IMR-90 (cell line): ENCODE measurements around the gene AKIRIN1. TPM values are rescaled to one million over a fixed set of nuclear protein-coding genes. Genes with fewer than 3 reads are reported as not detected.
A peak's percentile ranks its signal among the peaks of the same experiment; 100 is the strongest.

Source experiments
- ATAC-seq: fragments of 200-7000 bp; cut with Tn5 transposase; 2 replicates; pipeline ENCODE4 v1.9.1; 2020; ENCODE audit warnings: low read depth, mild to moderate bottlenecking, moderate library complexity
- BruUV-seq: library from RNA; stranded (reverse); fragments of 400-500 nt; replicated peaks from 2 replicates; lab custom pipeline; 2021; lab: Mats Ljungman, UMichigan
- CTCF ChIA-PET: fragments of 300-600 bp; formaldehyde crosslinking; extraction: SDS; loops from one replicate; lab custom pipeline; 2021; ENCODE audit warnings: antibody characterized with exemption; lab: Yijun Ruan, JAX
- POLR2A ChIA-PET: fragments of 300-600 bp; sonication (Branson Sonifier 250); formaldehyde crosslinking; loops from one replicate; lab custom pipeline; 2022; ENCODE audit warnings: antibody characterized with exemption; ENCODE audit not compliant: unreplicated experiment; lab: Charles Lee
- DNase-seq: peaks from one replicate; pipeline ENCODE4 v3.0.0; 2013
- H2AFZ ChIP-seq: replicated peaks from 2 replicates; pipeline ENCODE3; 2013; ENCODE audit warnings: low read length, mild to moderate bottlenecking; ENCODE audit not compliant: poor library complexity
- H2AK5ac ChIP-seq: 2 replicates; pipeline ENCODE4 v1.6.1; 2013; ENCODE audit warnings: low read depth, low read length, inconsistent platforms
- H2AK9ac ChIP-seq: replicated peaks from 2 replicates; pipeline ENCODE3; 2013; ENCODE audit warnings: mild to moderate bottlenecking, low read depth, low read length, moderate library complexity; ENCODE audit not compliant: poor library complexity
- H2BK120ac ChIP-seq: 2 replicates; pipeline ENCODE4 v1.6.1; 2013; ENCODE audit warnings: low read depth, low read length, inconsistent platforms
- H2BK15ac ChIP-seq: 3 replicates; pipeline ENCODE4 v1.6.1; 2013; ENCODE audit warnings: low read depth, low read length, inconsistent platforms
- H2BK20ac ChIP-seq: 2 replicates; pipeline ENCODE4 v1.6.1; 2013; ENCODE audit warnings: low read depth, mild to moderate bottlenecking, inconsistent platforms, low read length, moderate library complexity
- H2BK5ac ChIP-seq: 2 replicates; pipeline ENCODE4 v1.6.1; 2013; ENCODE audit warnings: mild to moderate bottlenecking, low read depth, low read length, inconsistent platforms; ENCODE audit not compliant: poor library complexity, severe bottlenecking
- H3K14ac ChIP-seq: replicated peaks from 2 replicates; pipeline ENCODE4 v1.6.1; 2013; ENCODE audit warnings: low read depth, low read length, inconsistent platforms
- H3K18ac ChIP-seq: 2 replicates; pipeline ENCODE4 v1.6.1; 2013; ENCODE audit warnings: low read depth, low read length, control low read depth
- H3K23ac ChIP-seq: 2 replicates; pipeline ENCODE4 v1.6.1; 2013; ENCODE audit warnings: low read depth, low read length, inconsistent platforms
- H3K27ac ChIP-seq: 2 replicates; pipeline ENCODE4 v1.5.1; 2013; ENCODE audit warnings: mild to moderate bottlenecking, control low read depth, low read length; ENCODE audit not compliant: insufficient read depth
- H3K27me3 ChIP-seq: 2 replicates; pipeline ENCODE4 v1.6.1; 2013; ENCODE audit warnings: low read length; ENCODE audit not compliant: control insufficient read depth, insufficient read depth
- H3K36me3 ChIP-seq: 2 replicates; pipeline ENCODE4 v1.6.1; 2013; ENCODE audit warnings: low read length, mixed read lengths; ENCODE audit not compliant: control insufficient read depth, insufficient read depth
- H3K4ac ChIP-seq: 2 replicates; pipeline ENCODE4 v1.6.1; 2013; ENCODE audit warnings: low read depth, low read length, inconsistent platforms
- H3K4me1 ChIP-seq: 2 replicates; pipeline ENCODE4 v1.6.1; 2013; ENCODE audit warnings: low read length, mixed read lengths; ENCODE audit not compliant: control insufficient read depth, insufficient read depth
- H3K4me2 ChIP-seq: 2 replicates; pipeline ENCODE4 v1.6.1; 2013; ENCODE audit warnings: low read depth, mild to moderate bottlenecking, control low read depth, low read length, moderate library complexity
- H3K4me3 ChIP-seq: 2 replicates; pipeline ENCODE4 v1.5.1; 2013; ENCODE audit warnings: low read depth, mild to moderate bottlenecking, control low read depth, low read length, moderate library complexity; ENCODE audit not compliant: insufficient read depth
- H3K56ac ChIP-seq: 2 replicates; pipeline ENCODE4 v1.6.1; 2013; ENCODE audit warnings: low read length, inconsistent platforms; ENCODE audit not compliant: insufficient read depth; ENCODE audit errors: extremely low read depth
- H3K79me1 ChIP-seq, 2 experiments: 2 replicates each; pipeline ENCODE4 v1.6.1; 2013; ENCODE audit warnings: low read length in 2 of 2, inconsistent platforms in 1 of 2, low read depth in 1 of 2
- H3K9ac ChIP-seq: 2 replicates; pipeline ENCODE4 v1.6.1; 2013; ENCODE audit warnings: low read depth, low read length, control low read depth
- H3K9me1 ChIP-seq: 2 replicates; pipeline ENCODE4 v1.6.1; 2013; ENCODE audit warnings: low read length, inconsistent platforms; ENCODE audit not compliant: insufficient read depth
- H3K9me3 ChIP-seq: 2 replicates; pipeline ENCODE4 v1.6.1; 2013; ENCODE audit warnings: low read length; ENCODE audit not compliant: control insufficient read depth, insufficient read depth
- H4K20me1 ChIP-seq: 2 replicates; pipeline ENCODE4 v1.6.1; 2013; ENCODE audit warnings: low read length, inconsistent platforms; ENCODE audit not compliant: insufficient read depth
- H4K5ac ChIP-seq: 2 replicates; pipeline ENCODE4 v1.6.1; 2013; ENCODE audit warnings: mild to moderate bottlenecking, low read depth, low read length, control low read depth
- H4K8ac ChIP-seq, 2 experiments: 2 replicates each; pipeline ENCODE4 v1.6.1; 2013; ENCODE audit warnings: low read depth in 2 of 2, low read length in 2 of 2, control low read depth in 1 of 2, inconsistent platforms in 1 of 2
- H4K91ac ChIP-seq: 2 replicates; pipeline ENCODE4 v1.6.1; 2013; ENCODE audit warnings: low read depth, low read length, inconsistent platforms; ENCODE audit not compliant: insufficient read depth
- BHLHE40 ChIP-seq: fragments of 150-350 bp; IDR thresholded peaks from 2 replicates; pipeline ENCODE4 v1.6.1; 2016; ENCODE audit warnings: mild to moderate bottlenecking, low read depth, low read length
- CEBPB ChIP-seq: IDR thresholded peaks from 2 replicates; pipeline ENCODE4 v1.6.1; 2012; ENCODE audit warnings: low read depth, low read length, improper control_type of control experiment
- MAFK ChIP-seq: IDR thresholded peaks from 2 replicates; pipeline ENCODE4 v1.6.1; 2012; ENCODE audit warnings: low read depth, low read length, improper control_type of control experiment
- MAZ ChIP-seq: IDR thresholded peaks from 2 replicates; pipeline ENCODE4 v1.6.1; 2012; ENCODE audit warnings: low read depth, mild to moderate bottlenecking, low read length, improper control_type of control experiment, moderate library complexity, borderline replicate concordance
- MXI1 ChIP-seq: IDR thresholded peaks from 2 replicates; pipeline ENCODE4 v1.6.1; 2012; ENCODE audit warnings: low read depth, mild to moderate bottlenecking, low read length, moderate library complexity, borderline replicate concordance
- NFE2L2 ChIP-seq: fragments of 150-350 bp; IDR thresholded peaks from 2 replicates; pipeline ENCODE4 v1.6.1; 2016; ENCODE audit warnings: low read depth, mild to moderate bottlenecking, low read length
- POLR2A ChIP-seq: IDR thresholded peaks from 2 replicates; pipeline ENCODE4 v1.6.1; 2012; ENCODE audit warnings: mild to moderate bottlenecking, low read depth, low read length
- RAD21 ChIP-seq: IDR thresholded peaks from 2 replicates; pipeline ENCODE4 v1.6.1; 2012; ENCODE audit warnings: low read length, improper control_type of control experiment
- RCOR1 ChIP-seq: IDR thresholded peaks from 2 replicates; pipeline ENCODE4 v1.6.1; 2012; ENCODE audit warnings: mild to moderate bottlenecking, low read length, improper control_type of control experiment; ENCODE audit not compliant: insufficient replicate concordance
- SMC3 ChIP-seq: fragments of 150-350 bp; IDR thresholded peaks from 2 replicates; pipeline ENCODE4 v1.6.1; 2016; ENCODE audit warnings: low read depth, mild to moderate bottlenecking, antibody characterized with exemption, low read length, moderate library complexity
- WGBS, 2 experiments: methylation state at CpG; one replicate each; pipeline versions ENCODE4 v1.1.5 to v1.1.7; 2013; ENCODE audit warnings: missing lambda C conversion rate in 2 of 2; ENCODE audit not compliant: insufficient read length in 1 of 2; ENCODE audit errors: extremely low coverage in 2 of 2; 5-methylcytosine and 5-hydroxymethylcytosine counted together
- dilution Hi-C: fragments of 300-500 bp; cut with HindIII; formaldehyde crosslinking; loops from one replicate; pipeline ENCODE4 v1.14.3; 2018; ENCODE audit warnings: low sequenced_read_pairs; ENCODE audit not compliant: unreplicated experiment
- in situ Hi-C: fragments of 300-500 bp; cut with MboI; formaldehyde crosslinking; loops from 3 replicates; pipeline ENCODE4 v1.14.3; 2019; ENCODE audit warnings: low sequenced_read_pairs, inconsistent platforms, mixed read lengths
- intact Hi-C: fragments of 100-400 bp; cut with micrococcal nuclease; formaldehyde crosslinking; loops from 2 replicates; pipeline ENCODE4 v1.10.0; 2022
- polyA plus RNA-seq, 3 experiments: library from polyadenylated mRNA; depleted of rRNA; stranded (reverse); fragments of >200 nt; gene quantifications; 2 replicates each; pipeline ENCODE4 v1.2.3, GENCODE V29; 2012; ENCODE audit warnings: low replicate concordance in 1 of 3
- total RNA-seq: library from RNA; depleted of rRNA; stranded (reverse); fragments of >200 nt; gene quantifications from 2 replicates; pipeline ENCODE4 v1.2.3, GENCODE V29; 2012
- TF ChIP-seq, protein P1 (sequence below): fragments of 150-350 bp; IDR thresholded peaks from 2 replicates; pipeline ENCODE4 v1.6.1; 2017; ENCODE audit warnings: mild to moderate bottlenecking, antibody characterized with exemption, low read length, low read depth
- TF ChIP-seq, protein P2 (sequence below): conservative IDR thresholded peaks from 2 replicates; pipeline ENCODE4 v1.5.1; 2012; ENCODE audit warnings: mild to moderate bottlenecking, low read depth, low read length, improper control_type of control experiment
- TF ChIP-seq, protein P3 (sequence below): fragments of 150-350 bp; IDR thresholded peaks from 2 replicates; pipeline ENCODE4 v1.6.1; 2016; ENCODE audit warnings: low read depth, mild to moderate bottlenecking, low read length, moderate library complexity, borderline replicate concordance

The AKIRIN1 gene
- total and polyA plus RNA-seq, 2 of the 4 experiments (the other 2 are of a cell fraction): 42.5 to 44.2 TPM

DNA sequence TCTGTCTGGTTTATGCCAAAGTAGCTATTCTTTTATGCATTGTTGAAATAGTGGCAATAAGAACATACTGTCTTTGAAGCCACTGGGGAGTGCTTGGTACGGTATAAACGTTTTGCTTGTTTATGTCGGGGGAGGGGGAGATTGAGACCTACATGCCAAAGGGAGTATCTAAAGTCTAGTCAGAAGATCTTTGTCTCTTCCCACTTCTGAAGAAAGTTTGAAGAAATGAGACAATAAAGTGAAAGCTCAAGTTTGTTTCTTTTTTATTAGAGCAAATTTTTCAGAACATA, 6.8 kb downstream of the AKIRIN1 start:
- H3K56ac ChIP-seq: no peak overlapping the region
- no peak overlapping the region for H3K18ac ChIP-seq
- no peak overlapping the region for H3K27ac ChIP-seq
- no peak overlapping the region for H2BK120ac ChIP-seq
- H3K27me3 ChIP-seq: no peaks in the 10 kb centered on the region
- H3K4ac ChIP-seq: no peak overlapping the region
- no peak overlapping the region for H2BK15ac ChIP-seq
- intact Hi-C loops: no loop called here
- H2BK5ac ChIP-seq: no peak overlapping the region
- peaks cover 35% of the 10 kb centered on the region for H3K36me3 ChIP-seq
- no peak overlapping the region for H2BK20ac ChIP-seq
- no peak overlapping the region for H2AK9ac ChIP-seq
- H4K8ac ChIP-seq: no peak overlapping the region
- no TSS peak for BruUV-seq
- dilution Hi-C loops: no loop called here
- no peak overlapping the region for H2AFZ ChIP-seq
- no peak overlapping the region for H3K9ac ChIP-seq
- in situ Hi-C loops: no loop called here
- DNase-seq: no peak
- H3K4me1 ChIP-seq: peaks cover 5% of the 10 kb centered on the region
- ChIA-PET POLR2A (interaction anchor here (0.9 kb wide), 1 partner anchor 18 kb away, joined by 5 read pairs; no protein-coding TSS in a partner anchor), CTCF (interaction anchor here (0.7 to 0.8 kb wide), 2 partner anchors 15 to 34 kb away, joined by 3 to 6 read pairs; no protein-coding TSS in a partner anchor)
- H3K9me3 ChIP-seq: no peaks in the 10 kb centered on the region
- peaks cover 5% of the 10 kb centered on the region for H3K9me1 ChIP-seq
- no peak overlapping the region for H2AK5ac ChIP-seq
- H4K91ac ChIP-seq: no peak overlapping the region
- TF ChIP-seq CEBPB (no peak), RCOR1 (no peak), POLR2A (no peak), SMC3 (no peak), RAD21 (no peak), MAZ (no peak), MXI1 (no peak), BHLHE40 (no peak), NFE2L2 (no peak), MAFK (no peak)
- TF ChIP-seq, protein P1, sequence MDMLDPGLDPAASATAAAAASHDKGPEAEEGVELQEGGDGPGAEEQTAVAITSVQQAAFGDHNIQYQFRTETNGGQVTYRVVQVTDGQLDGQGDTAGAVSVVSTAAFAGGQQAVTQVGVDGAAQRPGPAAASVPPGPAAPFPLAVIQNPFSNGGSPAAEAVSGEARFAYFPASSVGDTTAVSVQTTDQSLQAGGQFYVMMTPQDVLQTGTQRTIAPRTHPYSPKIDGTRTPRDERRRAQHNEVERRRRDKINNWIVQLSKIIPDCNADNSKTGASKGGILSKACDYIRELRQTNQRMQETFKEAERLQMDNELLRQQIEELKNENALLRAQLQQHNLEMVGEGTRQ: no peak
- TF ChIP-seq, protein P2, sequence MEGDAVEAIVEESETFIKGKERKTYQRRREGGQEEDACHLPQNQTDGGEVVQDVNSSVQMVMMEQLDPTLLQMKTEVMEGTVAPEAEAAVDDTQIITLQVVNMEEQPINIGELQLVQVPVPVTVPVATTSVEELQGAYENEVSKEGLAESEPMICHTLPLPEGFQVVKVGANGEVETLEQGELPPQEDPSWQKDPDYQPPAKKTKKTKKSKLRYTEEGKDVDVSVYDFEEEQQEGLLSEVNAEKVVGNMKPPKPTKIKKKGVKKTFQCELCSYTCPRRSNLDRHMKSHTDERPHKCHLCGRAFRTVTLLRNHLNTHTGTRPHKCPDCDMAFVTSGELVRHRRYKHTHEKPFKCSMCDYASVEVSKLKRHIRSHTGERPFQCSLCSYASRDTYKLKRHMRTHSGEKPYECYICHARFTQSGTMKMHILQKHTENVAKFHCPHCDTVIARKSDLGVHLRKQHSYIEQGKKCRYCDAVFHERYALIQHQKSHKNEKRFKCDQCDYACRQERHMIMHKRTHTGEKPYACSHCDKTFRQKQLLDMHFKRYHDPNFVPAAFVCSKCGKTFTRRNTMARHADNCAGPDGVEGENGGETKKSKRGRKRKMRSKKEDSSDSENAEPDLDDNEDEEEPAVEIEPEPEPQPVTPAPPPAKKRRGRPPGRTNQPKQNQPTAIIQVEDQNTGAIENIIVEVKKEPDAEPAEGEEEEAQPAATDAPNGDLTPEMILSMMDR: no peak
- TF ChIP-seq, protein P3, sequence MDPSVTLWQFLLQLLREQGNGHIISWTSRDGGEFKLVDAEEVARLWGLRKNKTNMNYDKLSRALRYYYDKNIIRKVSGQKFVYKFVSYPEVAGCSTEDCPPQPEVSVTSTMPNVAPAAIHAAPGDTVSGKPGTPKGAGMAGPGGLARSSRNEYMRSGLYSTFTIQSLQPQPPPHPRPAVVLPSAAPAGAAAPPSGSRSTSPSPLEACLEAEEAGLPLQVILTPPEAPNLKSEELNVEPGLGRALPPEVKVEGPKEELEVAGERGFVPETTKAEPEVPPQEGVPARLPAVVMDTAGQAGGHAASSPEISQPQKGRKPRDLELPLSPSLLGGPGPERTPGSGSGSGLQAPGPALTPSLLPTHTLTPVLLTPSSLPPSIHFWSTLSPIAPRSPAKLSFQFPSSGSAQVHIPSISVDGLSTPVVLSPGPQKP: no peak
- WGBS, 2 experiments: no CpG with 5 or more reads among the region's 3 CpGs
- H3K4me3 ChIP-seq: no peak overlapping the region
- H4K20me1 ChIP-seq: peaks cover 73% of the 10 kb centered on the region
- H3K4me2 ChIP-seq: peak overlapping the region; percentile 28
- H4K5ac ChIP-seq: no peak overlapping the region
- no peak overlapping the region for H3K14ac ChIP-seq
- peaks cover 22 to 62% of the 10 kb centered on the region in 2 experiments for H3K79me1 ChIP-seq
- no peak overlapping the region for H3K23ac ChIP-seq
- ATAC-seq: peak; percentile 21; the same call in 1 of the 2 replicates
